ENCODE data around the gene MTG1.
"Not testable (repeated sequence)": the region's sequence is repeated elsewhere in the genome, so short reads cannot be mapped to it uniquely, and the experiment has no call there.

MTG1 gene

GRCh38 chr10:133375357-133376115 is 18.4 kb upstream of the MTG1 start:
- no peak for DNase-seq (ENCODE audit: extremely low read depth, low read depth)
- no peak for TF ChIP-seq CTCF (IDR thresholded peaks at IDR 0.05; ENCODE audit: low read depth, low read length)

- DNase-seq (ENCODE audit: extremely low read depth, low read depth) = not testable (repeated sequence)
Observed at GRCh38 chr10:133376183-133376582, 17.8 kb upstream of the MTG1 start.

GRCh38 chr10:133377025-133377817 is 16.7 kb upstream of the MTG1 start:
- TF ChIP-seq CTCF (IDR thresholded peaks at IDR 0.05; ENCODE audit: low read depth, low read length) = no peak
- DNase-seq (ENCODE audit: extremely low read depth, low read depth) = no peak

GRCh38 chr10:133377818-133378250 is 16.1 kb upstream of the MTG1 start:
- no peak for TF ChIP-seq CTCF (IDR thresholded peaks at IDR 0.05; ENCODE audit: low read depth, low read length)
- DNase-seq (ENCODE audit: extremely low read depth, low read depth) = no peak

- DNase-seq (ENCODE audit: extremely low read depth, low read depth) = no peak
- no peak for TF ChIP-seq CTCF (IDR thresholded peaks at IDR 0.05; ENCODE audit: low read depth, low read length)
Observed at GRCh38 chr10:133378251-133379096, 15.5 kb upstream of the MTG1 start.

- TF ChIP-seq CTCF (IDR thresholded peaks at IDR 0.05; ENCODE audit: low read depth, low read length) = no peak
- no peak for DNase-seq (ENCODE audit: extremely low read depth, low read depth)
Observed at GRCh38 chr10:133379152-133379800, 14.7 kb upstream of the MTG1 start, which contains the start of gene PAOX. PAOX (plus strand) TSS chr10:133379262; CDS start chr10:133379317, 55 bp downstream.

All from AG09319 (cell line).